ENCODE results near the gene TMEM184B.
"Not testable (repeated sequence)": the region's sequence is repeated elsewhere in the genome, so short reads cannot be mapped to it uniquely, and the experiment has no call there.

GRCh38 chr22:38177571-38177925 is 95.3 kb downstream of the TMEM184B start:
- not testable (repeated sequence) for TF ChIP-seq CTCF (IDR thresholded peaks at IDR 0.05; ENCODE audit: control extremely low read depth in 1 of 3, insufficient read depth in 1 of 3, low read depth in 1 of 3, low read length in 3 of 3); EP300 (IDR thresholded peaks at IDR 0.05; ENCODE audit: borderline replicate concordance in 1 of 2, low read depth in 2 of 2, low read length in 2 of 2); JUND (IDR thresholded peaks at IDR 0.05; ENCODE audit: low read length); POLR2A (IDR thresholded peaks at IDR 0.05; ENCODE audit: control extremely low read depth in 1 of 2, low read depth in 2 of 2, low read length in 2 of 2); ZNF274 (IDR thresholded peaks at IDR 0.05; ENCODE audit: borderline replicate concordance, extremely low read depth, low read length); CREB1 (IDR thresholded peaks at IDR 0.05); HDAC6 (IDR thresholded peaks at IDR 0.05; ENCODE audit: low read depth, low read length); FOSL1 (IDR thresholded peaks at IDR 0.05; ENCODE audit: insufficient read depth, low read depth, low read length)
